Measurements from ENCODE around the gene RCAN2.
"Not testable (repeated sequence)": the region's sequence is repeated elsewhere in the genome, so short reads cannot be mapped to it uniquely, and the experiment has no call there.

Gene RCAN2

DNA sequence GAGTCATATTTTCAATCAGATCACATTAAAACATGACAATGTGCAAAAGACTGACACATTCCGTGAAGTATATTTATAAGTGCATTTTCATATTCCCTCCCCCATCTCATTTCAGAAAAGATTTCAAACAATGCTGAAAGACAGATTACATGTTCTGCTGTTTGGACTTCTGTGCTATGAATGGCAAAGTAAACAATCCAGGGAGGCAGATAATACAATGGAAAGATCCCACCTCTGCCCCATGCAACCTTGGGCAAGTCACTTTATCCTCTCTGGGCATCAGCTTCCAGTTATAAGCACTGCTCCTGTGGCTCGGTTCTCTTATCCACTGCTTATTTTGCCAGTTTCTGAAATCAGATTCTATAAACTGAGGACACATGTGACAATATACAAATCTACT is 110.2 kb downstream of the RCAN2 start:
- DNase-seq: no peak

- DNase-seq: no peak
Observed at GRCh38 chr6:46380152-46380807, 111.0 kb downstream of the RCAN2 start.

- DNase-seq: no peak
Observed at GRCh38 chr6:46378882-46379416, 112.3 kb downstream of the RCAN2 start.

- DNase-seq: no peak
Observed at GRCh38 chr6:46378161-46378881, 112.9 kb downstream of the RCAN2 start.

DNA sequence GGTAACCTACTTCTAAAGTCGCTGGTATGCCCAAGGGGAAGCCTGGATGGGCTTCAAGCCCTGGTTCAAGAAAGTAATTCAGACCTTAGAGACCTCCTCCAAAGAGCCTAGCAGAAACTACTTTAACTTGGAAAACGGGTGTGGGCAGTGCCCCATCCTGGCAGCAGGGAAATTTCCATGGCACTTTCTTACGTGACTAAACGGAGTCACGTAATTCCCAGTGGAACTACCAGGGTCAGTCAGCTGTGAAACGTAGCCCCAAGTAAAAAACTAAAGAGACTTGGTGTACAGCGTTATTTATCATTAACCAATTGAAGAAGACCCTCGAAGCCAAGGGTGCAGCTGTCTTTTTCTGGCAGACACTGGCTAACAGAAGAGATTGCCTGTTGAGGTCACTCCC is 114.0 kb downstream of the RCAN2 start:
- no peak for DNase-seq

DNA sequence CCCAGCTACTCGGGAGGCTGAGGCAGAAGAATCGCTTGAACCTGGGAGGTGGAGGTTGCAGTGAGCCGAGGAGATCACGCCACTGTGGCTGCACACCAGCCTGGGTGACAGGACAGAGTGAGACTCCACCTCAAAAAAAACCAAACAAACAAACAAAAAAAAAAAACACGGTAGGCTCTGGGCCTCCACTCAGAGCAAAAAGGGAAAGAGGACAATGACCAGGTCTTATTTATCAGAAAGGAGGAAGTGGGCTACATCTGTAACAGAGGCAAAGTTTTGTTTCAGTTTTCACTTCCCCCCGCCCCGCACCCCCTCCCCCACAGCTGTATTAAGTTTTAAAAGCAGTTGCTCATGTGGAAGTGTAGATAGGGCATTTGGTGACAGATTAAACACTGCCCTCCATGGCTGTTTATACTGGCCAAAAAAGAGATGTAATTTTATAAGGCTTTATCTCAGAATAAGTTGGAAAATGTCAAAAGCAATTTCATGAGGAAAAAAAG is 114.6 kb downstream of the RCAN2 start:
- no peak for DNase-seq

- DNase-seq: no peak
Observed at GRCh38 chr6:46370622-46371021, 120.6 kb downstream of the RCAN2 start.

DNA sequence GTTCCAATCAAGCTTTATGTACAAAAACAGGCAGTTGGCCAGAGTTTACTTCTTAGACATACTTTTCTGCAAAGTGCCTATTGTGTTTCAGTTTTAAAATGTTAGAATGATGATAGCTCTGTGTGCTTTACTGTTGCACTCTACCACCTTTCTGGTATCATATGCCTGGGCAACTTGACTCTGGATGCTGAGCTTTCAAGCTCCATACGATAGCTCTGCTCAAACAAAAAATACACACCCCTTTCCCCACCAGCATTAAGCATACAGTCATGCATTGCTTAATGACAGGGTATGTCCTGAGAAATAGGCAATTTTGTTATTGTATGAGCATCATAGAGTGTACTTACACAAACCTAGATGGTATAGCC is 123.1 kb downstream of the RCAN2 start:
- no peak for DNase-seq

- no peak for DNase-seq
Observed at GRCh38 chr6:46367354-46368168, 123.7 kb downstream of the RCAN2 start.

- no peak for DNase-seq
Observed at GRCh38 chr6:46366190-46366900, 124.9 kb downstream of the RCAN2 start.

DNA sequence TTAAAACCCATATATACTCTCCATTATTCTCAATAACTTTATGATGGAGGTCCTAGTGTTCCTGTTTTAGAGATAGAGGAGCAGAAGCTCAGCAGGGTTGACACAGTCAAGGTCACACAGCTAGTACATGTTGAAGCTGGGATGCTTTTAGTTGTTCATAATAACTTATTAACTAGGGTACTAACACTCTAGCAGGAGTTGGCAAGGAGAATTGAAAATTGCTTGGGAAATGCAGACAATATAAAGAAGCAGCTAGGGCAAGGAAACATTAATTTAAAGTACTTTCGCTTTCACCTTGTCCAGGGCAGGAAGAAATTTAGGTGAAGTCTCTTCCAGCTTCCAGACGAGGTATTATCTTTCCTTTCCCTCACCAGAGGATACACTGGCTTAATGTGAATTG is 133.7 kb downstream of the RCAN2 start:
- DNase-seq: no peak

DNA sequence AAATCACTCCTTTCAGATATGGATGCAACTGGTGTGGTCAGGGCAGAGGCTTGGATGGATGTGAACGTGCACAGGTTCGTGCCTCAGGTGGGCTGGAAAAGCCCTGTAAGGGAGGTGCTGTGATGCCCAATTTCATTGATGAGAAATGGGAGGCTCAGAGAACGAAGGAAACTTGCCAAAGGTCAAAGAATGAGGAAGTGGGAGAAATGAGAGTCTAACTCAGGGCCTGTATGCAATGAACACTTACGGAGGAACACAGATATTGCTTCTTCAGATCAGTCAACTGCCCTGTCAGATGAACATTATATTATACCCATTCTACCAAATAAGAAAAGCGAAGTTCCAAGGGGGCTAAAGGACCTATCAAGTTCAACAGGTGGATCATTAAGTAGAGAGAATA is 134.7 kb downstream of the RCAN2 start:
- no peak for DNase-seq

DNA sequence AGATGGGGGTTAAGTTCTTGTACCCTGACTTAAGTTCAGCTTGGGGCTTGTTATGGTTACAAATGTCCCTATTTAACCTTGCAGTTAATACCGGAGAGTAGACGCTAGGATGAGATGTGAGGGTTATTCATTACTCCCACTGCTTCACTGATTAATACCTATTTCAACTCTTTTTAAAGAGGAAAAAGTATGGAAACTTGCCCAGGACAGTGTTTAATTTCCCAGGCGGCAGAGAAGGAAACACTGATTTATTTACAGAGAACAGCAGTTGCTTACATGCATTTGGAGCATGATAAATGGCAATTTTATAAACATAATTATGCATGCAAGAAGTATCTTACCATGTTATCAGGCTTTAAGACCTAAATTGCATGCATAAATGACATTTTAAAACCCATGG is 137.7 kb downstream of the RCAN2 start:
- DNase-seq: no peak

DNA sequence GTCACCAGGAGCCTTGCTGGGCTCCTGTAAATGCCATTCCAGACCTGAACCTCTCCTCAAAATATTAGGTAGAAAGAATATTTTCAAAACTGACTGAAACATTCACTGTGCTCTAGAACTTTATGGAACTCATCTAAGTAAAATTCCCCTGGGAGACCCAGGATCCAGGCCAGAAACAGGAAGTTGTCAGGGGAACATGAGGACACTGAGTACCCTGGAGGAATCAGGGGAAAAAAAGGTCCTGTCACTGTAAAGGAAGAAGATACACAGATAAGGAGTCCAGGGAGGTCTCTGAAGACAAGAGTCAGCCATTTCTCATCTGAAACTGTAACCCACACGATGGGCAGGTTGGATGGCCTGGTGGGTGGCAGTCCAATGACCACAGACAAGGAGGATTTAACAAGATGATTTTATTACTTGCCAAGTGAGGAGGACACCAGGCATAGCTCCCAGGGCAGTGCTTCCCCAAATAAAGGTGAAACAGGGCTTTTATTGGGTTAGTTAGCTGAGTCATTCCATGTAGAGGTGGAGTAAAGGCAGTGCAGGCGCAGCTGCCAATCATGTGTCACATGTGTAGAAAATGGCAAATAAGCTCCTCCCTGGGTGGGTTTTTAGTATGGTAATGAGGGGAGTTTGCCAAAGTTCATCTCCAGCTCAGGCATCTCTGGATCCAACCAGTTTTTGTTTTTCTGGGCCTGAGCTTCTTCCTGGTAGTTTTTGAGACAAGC is 138.5 kb downstream of the RCAN2 start:
- DNase-seq: no peak

DNA sequence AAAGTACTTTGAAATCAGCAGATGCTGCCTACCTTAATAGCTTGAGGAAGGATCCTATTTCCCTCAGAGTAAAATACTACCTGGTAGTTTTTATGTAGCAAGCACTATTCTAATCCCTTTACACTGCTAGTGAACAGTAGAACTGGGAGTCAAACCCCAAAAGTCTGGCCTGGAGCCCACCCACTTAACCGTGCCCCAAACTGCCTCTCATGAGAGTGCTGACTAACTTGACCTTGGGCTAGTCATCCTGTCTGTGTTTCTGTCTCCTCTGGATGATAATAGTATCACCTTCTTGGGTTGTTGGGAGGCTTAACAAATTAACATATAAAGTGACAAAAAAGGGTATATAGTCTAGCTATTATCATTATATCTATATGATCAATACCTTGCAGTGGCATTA is 140.5 kb downstream of the RCAN2 start:
- DNase-seq: no peak

- DNase-seq: no peak
Observed at GRCh38 chr6:46347669-46348068, 143.6 kb downstream of the RCAN2 start.

GRCh38 chr6:46340246-46340645 is 151.0 kb downstream of the RCAN2 start:
- DNase-seq: no peak

DNA sequence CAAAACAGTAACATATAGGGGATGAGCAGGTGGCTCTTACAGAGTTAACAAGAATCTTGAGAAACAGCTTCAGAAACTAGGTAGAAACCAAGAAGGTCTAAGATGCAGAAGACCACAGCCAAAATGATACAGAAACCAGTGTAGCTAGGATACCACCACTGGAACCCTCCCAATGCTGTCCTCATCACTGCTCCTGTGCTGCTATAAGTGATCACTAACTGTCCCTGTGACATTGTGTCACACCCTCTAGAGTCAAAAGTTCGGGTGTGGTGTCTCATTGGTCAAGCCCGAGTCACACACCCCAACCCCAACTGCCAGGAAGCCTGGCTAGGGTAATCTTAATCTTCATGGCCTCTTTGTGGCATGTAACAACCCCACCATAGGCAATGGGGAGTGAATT is 153.1 kb downstream of the RCAN2 start:
- no peak for DNase-seq

DNA sequence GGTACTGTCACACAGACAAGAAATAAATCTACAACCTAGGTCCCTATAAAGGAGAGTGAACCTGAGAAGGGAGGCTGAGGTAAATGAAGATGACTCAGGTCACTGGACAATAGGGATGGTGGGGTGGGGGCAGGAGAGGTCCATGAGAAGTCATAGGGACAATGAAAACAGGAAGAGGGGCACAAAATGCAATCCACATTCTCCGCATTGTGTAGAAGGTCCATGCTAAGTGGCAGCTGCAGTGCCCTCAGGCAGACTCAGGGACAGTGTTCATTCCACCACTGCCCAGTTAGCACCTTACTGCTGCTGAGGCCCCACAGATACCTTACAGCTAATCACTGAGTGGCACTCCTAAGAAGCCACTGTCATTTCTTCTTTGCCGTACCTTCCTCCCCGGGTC is 156.8 kb downstream of the RCAN2 start:
- no peak for DNase-seq

- DNase-seq: no peak
Observed at GRCh38 chr6:46333481-46333880, 157.8 kb downstream of the RCAN2 start.

- DNase-seq: not testable (repeated sequence)
Observed at GRCh38 chr6:46332448-46332847, 158.8 kb downstream of the RCAN2 start.

DNA sequence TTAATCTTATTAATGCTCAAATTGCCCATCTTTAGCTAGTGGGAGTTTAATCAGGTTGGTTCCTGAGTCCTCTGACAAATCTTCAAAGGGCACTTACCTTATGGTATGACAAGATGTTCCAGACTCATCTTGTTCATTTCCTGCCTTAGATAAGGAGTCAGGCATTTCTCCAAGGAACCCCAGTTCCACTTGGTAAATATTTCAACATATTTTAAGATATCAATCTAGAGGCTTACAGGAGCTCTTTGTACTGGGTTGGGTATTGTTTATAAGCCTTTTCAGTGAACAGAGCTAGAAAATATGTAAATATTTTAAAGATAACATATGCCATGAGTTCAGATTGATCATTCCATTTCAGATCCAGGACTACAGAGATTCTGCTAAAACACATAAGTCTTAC is 159.8 kb downstream of the RCAN2 start:
- no peak for DNase-seq

Data from activated CD8-positive, alpha-beta memory T cell treated with anti-CD3 and anti-CD28 coated beads for 24 hours (primary cell).